GM10266 (cell line): ENCODE data around the gene SIX3.
A peak's percentile ranks its signal among the peaks of the same experiment; 100 is the strongest.

ENCODE experiments used
- DNase-seq: peaks from one replicate; pipeline ENCODE4 v3.0.0; 2012; ENCODE audit errors: extremely low spot score
- CTCF ChIP-seq: IDR thresholded peaks from 2 replicates; pipeline ENCODE4 v1.5.1; 2012; ENCODE audit warnings: mild to moderate bottlenecking, low read depth; ENCODE audit not compliant: control insufficient read depth, insufficient read depth; ENCODE audit errors: missing control alignments

Gene SIX3

GRCh38 chr2:44950646-44951045 lies 9.1 kb downstream of the SIX3 start:
- DNase-seq, result no peak
- no peak for TF ChIP-seq CTCF

GRCh38 chr2:44951124-44951523 lies 9.6 kb downstream of the SIX3 start:
- DNase-seq, result no peak
- TF ChIP-seq CTCF, result no peak

GRCh38 chr2:44951714-44952113 lies 10.2 kb downstream of the SIX3 start:
- DNase-seq, result no peak
- no peak for TF ChIP-seq CTCF

- TF ChIP-seq CTCF, result peak; percentile 79
- peak; percentile 84 for DNase-seq
Observed at GRCh38 chr2:44952143-44952805, 10.8 kb downstream of the SIX3 start.

DNA sequence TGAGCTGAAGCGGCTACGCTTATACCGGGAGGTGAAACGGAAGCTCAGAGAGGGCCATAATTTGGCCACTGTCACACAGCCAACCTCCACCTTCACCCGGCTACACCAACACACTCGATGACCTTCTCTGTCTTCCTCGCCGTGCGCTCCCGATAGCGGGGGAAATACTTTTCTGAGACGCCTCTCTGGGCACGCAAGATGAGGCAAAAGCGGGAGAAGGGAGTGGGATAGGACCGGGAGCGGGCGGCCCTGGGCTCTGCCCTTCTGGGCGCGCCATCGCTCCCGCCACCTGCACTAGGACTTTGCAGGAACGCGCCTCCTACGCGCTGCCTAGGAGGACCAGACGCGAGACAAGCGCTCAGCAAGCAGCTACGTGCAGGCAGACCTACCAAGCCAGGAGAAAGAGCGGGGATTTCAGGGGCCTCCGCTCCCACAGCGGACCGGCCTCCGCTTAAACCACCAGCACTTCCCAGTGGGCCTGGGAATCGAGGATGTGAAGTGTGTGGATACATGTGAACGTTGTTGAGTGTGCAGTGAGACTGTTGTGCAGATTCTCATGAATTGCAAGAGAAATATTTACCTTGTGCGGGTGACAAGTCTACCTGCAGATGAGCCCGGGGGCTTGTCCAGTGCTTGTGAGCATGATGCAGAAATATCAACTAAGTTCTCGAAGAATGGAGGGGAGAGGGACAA lies 11.4 kb downstream of the SIX3 start:
- no peak for DNase-seq

GRCh38 chr2:44953499-44953883 lies 12.0 kb downstream of the SIX3 start:
- no peak for TF ChIP-seq CTCF
- no peak for DNase-seq

More for the DNA sequence above, 11.4 kb downstream of the SIX3 start:
- TF ChIP-seq CTCF, result no peak

DNA sequence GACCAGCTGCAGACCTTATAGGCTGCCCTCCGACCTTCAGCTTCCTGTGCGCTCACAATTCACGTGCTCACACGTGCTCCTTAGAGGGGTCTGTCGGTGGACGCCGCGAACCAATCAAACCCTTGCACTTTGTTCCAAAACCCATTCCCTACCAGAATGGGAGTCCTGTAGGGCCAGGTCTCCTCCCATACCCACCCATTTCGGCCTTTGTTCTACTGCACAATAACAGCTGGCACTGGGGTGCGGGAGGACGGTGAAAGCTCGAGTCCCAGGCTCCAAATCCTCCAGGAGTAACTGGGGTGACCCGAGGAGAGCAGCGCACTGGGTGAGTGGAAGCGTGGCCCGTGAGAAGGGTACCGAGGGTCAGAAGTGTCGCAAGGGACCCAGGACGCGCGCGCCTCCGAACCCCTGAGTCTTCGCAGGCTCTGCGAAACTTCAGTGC lies 13.0 kb downstream of the SIX3 start:
- DNase-seq, result no peak
- no peak for TF ChIP-seq CTCF
